ENCODE measurements around the gene DOK5. TPM values are rescaled to one million over a fixed set of nuclear protein-coding genes. Genes with fewer than 3 reads are reported as not detected.

The DOK5 gene
- total RNA-seq, 3 donors from 2014 or later (not counting 1 experiment from before 2014, with no cell fraction given) = not detected

DNA sequence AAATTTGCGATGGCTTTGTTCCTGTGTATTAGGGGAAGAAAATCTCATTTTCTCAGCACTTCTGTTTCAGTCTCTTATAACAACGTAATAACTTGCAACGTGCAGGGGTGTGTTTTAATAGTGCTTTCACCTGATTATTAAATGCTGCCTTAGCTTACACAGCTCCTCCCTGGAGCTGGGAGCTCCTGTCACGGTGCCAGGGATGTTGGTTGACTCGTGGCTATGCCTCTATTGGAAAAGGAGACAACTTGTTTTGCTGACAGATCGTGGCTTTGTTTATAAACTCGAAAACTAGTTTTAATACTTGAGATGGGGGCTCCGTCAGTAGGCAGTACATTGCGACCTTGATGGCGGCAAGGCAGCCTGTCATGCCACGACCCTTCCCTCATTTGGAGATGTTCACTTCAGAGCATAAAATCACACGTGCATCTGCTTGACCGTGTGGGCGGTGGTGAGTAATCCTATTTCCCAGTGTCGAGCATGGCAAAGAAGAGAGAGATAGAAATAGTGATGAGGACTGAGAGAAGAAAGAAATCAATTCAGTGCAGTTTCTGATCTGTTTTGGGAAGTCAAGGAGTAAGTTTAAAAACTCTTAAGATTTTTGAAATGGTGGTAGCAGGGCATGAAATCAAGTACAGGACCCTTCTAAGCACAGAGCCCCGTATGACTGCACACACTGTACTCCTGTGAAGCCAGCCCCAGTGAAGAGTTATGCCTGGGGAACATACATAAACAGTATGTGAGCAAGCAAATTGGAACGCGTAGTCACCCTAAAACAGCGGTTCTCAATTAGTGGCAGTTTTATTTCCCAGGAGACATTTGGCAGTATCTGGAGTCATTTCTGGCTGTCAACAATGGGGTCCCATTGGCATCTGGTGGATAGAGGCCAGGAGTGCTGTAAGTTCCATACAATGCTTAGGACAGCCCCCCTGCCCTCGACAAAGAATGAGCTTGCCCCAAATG, 147.2 kb downstream of the DOK5 start:
- no peaks in the 10 kb centered on the region for H3K9me3 Mint-ChIP-seq
- Histone ChIP-seq H3K36me3 (ENCODE audit: control insufficient read depth, insufficient read depth, low read length) (no peaks in the 10 kb centered on the region), H3K27me3 (ENCODE audit: control insufficient read depth, insufficient read depth, low read length) (no peaks in the 10 kb centered on the region), H3K4me3 (ENCODE audit: low read length) (no peak overlapping the region), H3K9me3 (ENCODE audit: control insufficient read depth, insufficient read depth, low read length) (no peaks in the 10 kb centered on the region), H3K27ac (ENCODE audit: low read length) (no peak overlapping the region), H3K4me1 (ENCODE audit: control insufficient read depth, insufficient read depth, low read length) (no peaks in the 10 kb centered on the region)
- 85% methylated on average over 19 of the region's 20 CpGs for WGBS (ENCODE audit: insufficient coverage)
- H3K27ac Mint-ChIP-seq = no peak overlapping the region
- intact Hi-C loops (cut with micrococcal nuclease) = no loop called here
- TF ChIP-seq, protein P1, sequence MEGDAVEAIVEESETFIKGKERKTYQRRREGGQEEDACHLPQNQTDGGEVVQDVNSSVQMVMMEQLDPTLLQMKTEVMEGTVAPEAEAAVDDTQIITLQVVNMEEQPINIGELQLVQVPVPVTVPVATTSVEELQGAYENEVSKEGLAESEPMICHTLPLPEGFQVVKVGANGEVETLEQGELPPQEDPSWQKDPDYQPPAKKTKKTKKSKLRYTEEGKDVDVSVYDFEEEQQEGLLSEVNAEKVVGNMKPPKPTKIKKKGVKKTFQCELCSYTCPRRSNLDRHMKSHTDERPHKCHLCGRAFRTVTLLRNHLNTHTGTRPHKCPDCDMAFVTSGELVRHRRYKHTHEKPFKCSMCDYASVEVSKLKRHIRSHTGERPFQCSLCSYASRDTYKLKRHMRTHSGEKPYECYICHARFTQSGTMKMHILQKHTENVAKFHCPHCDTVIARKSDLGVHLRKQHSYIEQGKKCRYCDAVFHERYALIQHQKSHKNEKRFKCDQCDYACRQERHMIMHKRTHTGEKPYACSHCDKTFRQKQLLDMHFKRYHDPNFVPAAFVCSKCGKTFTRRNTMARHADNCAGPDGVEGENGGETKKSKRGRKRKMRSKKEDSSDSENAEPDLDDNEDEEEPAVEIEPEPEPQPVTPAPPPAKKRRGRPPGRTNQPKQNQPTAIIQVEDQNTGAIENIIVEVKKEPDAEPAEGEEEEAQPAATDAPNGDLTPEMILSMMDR (IDR thresholded peaks at IDR 0.05) = no peak
- DNase-seq (no peak), ATAC-seq (no peak)
- peaks cover 5 to 6% of the 10 kb centered on the region in 2 donors for H3K27me3 Mint-ChIP-seq (ENCODE audit: low read depth in 2 of 2)
- no peak overlapping the region for H3K4me3 Mint-ChIP-seq
- H3K4me1 Mint-ChIP-seq = no peaks in the 10 kb centered on the region
- H3K36me3 Mint-ChIP-seq = no peaks in the 10 kb centered on the region

DNA sequence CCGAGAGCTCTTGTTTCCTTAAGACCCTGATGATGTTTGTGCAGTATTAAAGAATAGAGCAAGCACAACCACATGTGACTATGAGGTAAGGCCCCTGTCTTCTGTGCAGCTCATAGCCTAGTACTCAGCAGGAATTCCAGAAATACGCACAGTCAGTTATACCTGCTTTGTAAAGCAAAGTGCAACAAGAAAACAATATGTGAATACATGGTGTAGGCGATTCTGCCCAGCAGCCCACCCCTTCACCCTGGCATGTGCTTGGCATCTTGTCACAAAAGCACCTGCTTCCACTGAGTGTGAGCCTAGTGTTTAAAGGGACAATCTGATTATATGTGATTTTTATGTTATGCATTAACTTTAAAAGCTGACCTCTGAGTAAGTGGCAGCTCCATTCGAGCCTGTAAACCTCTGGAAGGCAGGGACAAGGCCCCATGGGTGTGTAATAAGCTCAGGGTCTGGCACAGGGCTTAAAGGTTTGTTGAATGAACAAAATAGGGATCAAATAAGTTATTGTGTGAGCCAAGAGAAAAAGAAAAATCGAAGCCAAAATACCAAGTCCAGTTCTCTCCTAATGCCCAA, 148.7 kb downstream of the DOK5 start:
- no peaks in the 10 kb centered on the region for H3K9me3 ChIP-seq (ENCODE audit: control insufficient read depth, insufficient read depth, low read length)
- intact Hi-C loops (cut with micrococcal nuclease) = no loop called here
- no peak overlapping the region for H3K4me3 Mint-ChIP-seq
- DNase-seq (no peak), ATAC-seq (peak in 1 of 3 donors; percentile 21)
- no peaks in the 10 kb centered on the region for H3K9me3 Mint-ChIP-seq
- no peaks in the 10 kb centered on the region for H3K4me1 ChIP-seq (ENCODE audit: control insufficient read depth, insufficient read depth, low read length)
- H3K27me3 Mint-ChIP-seq (ENCODE audit: low read depth in 2 of 2) = peaks cover 0 to 5% of the 10 kb centered on the region in 2 donors
- 63% methylated on average over 4 of the region's 5 CpGs for WGBS (ENCODE audit: insufficient coverage)
- H3K4me1 Mint-ChIP-seq = no peaks in the 10 kb centered on the region
- no peak overlapping the region for H3K27ac Mint-ChIP-seq
- H3K4me3 ChIP-seq (ENCODE audit: low read length) = no peak overlapping the region
- no peaks in the 10 kb centered on the region for H3K36me3 ChIP-seq (ENCODE audit: control insufficient read depth, insufficient read depth, low read length)
- no peak overlapping the region for H3K27ac ChIP-seq (ENCODE audit: low read length)
- H3K36me3 Mint-ChIP-seq = no peaks in the 10 kb centered on the region
- TF ChIP-seq, protein P1 (IDR thresholded peaks at IDR 0.05) = no peak
- H3K27me3 ChIP-seq (ENCODE audit: control insufficient read depth, insufficient read depth, low read length) = no peaks in the 10 kb centered on the region

DNA sequence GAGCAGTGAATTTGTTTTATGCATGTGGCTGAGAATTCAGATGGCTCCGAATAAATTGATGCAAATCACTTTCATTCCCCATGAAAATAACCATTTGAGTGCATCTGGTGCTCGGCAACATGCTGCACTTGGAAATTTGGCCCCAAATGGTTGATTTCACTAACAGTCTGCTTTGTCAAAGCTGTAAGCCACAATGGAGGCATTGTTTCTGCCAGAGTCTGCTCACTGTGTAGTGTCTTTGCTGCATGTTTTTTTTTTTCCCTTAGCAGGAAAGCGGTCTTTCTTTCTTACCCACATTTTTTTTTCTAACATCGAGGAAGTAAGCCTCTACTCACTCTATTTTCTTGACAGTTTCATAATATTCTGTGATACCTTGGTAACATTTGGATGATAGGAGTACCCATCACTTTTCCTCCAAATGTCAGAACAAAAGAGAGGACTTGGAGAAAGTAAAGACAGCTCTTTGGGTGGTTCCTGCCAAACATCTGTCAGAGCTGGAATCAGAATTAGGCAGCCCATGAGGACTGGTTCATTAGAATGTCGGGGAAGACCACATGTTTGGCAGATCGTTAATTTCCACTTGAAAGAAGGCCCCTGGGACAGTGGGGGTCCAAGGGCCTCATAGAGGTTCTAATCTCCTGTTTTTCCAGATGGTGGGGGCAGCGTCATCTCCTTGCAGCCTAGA, 149.5 kb downstream of the DOK5 start:
- H3K4me1 Mint-ChIP-seq = no peaks in the 10 kb centered on the region
- Histone ChIP-seq H3K4me3 (ENCODE audit: low read length) (no peak overlapping the region), H3K27ac (ENCODE audit: low read length) (no peak overlapping the region), H3K27me3 (ENCODE audit: control insufficient read depth, insufficient read depth, low read length) (no peaks in the 10 kb centered on the region), H3K4me1 (ENCODE audit: control insufficient read depth, insufficient read depth, low read length) (no peaks in the 10 kb centered on the region), H3K9me3 (ENCODE audit: control insufficient read depth, insufficient read depth, low read length) (no peaks in the 10 kb centered on the region), H3K36me3 (ENCODE audit: control insufficient read depth, insufficient read depth, low read length) (no peaks in the 10 kb centered on the region)
- no peak for DNase-seq
- intact Hi-C loops (cut with micrococcal nuclease) = no loop called here
- TF ChIP-seq, protein P1 (IDR thresholded peaks at IDR 0.05) = no peak
- H3K9me3 Mint-ChIP-seq = no peaks in the 10 kb centered on the region
- WGBS (ENCODE audit: insufficient coverage) = 60% methylated on average over 6 of the region's 7 CpGs
- H3K4me3 Mint-ChIP-seq = no peak overlapping the region
- no peak for ATAC-seq
- no peaks in the 10 kb centered on the region for H3K36me3 Mint-ChIP-seq
- H3K27me3 Mint-ChIP-seq (ENCODE audit: low read depth in 2 of 2) = peaks cover 4 to 5% of the 10 kb centered on the region in 2 donors
- no peak overlapping the region for H3K27ac Mint-ChIP-seq
